ENCODE measurements around the gene FKBP11.

DNA sequence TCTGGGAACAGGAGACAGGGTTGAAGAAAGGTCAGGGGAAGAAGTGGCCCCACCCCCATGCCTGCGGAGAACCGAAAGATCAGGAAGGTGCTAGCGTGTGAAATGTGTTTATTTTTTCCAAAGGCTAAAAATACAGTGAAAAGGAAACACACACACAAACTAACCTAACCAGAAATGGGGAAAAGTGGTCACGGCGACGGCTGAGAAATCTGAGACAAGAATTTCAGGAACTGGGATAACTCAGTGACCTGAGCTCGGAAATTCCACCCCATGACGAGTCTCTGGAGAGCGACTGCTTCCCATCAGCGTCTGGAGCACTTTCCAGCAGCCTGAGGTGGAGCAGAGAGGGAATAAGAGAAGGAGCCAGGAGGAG is 43.0 kb downstream of the FKBP11 start:
- TF ChIP-seq CTCF (IDR thresholded peaks at IDR 0.05; ENCODE audit: low read length) (no peak), EZH2phosphoT487 (IDR thresholded peaks at IDR 0.05; ENCODE audit: low read length) (no peak), EZH2 (optimal IDR thresholded peaks at IDR 0.05; ENCODE audit: low read depth, low read length) (no peak)

Measured in MM.1S (cell line).